Neuron (in vitro differentiated cells): ENCODE data around the gene DLD.
"Not testable (repeated sequence)": the region's sequence is repeated elsewhere in the genome, so short reads cannot be mapped to it uniquely, and the experiment has no call there.

Experiments
- H2AFZ ChIP-seq: one replicate; pipeline ENCODE4 v1.6.1; 2013; ENCODE audit warnings: low read depth, mild to moderate bottlenecking, inconsistent platforms, low read length, moderate library complexity
- H3K27me3 ChIP-seq: one replicate; pipeline ENCODE4 v1.6.1; 2013; ENCODE audit warnings: low read length; ENCODE audit not compliant: insufficient read depth
- H3K36me3 ChIP-seq: one replicate; pipeline ENCODE4 v1.6.1; 2013; ENCODE audit warnings: low read length; ENCODE audit not compliant: insufficient read depth
- H3K4me1 ChIP-seq: one replicate; pipeline ENCODE4 v1.6.1; 2013; ENCODE audit warnings: low read length; ENCODE audit not compliant: insufficient read depth
- H3K4me3 ChIP-seq: 2 replicates; pipeline ENCODE4 v1.5.1; 2013; ENCODE audit warnings: mild to moderate bottlenecking, low read length, moderate library complexity
- H3K9me3 ChIP-seq: one replicate; pipeline ENCODE4 v1.6.1; 2013; ENCODE audit warnings: low read length

Gene DLD

GRCh38 chr7:107911981-107912380 is 21.0 kb downstream of the DLD start:
- Histone ChIP-seq H3K4me3 (no peak overlapping the region), H3K4me1 (peaks cover 2% of the 10 kb centered on the region), H2AFZ (no peak overlapping the region), H3K9me3 (peaks cover 5% of the 10 kb centered on the region), H3K36me3 (peaks cover 62% of the 10 kb centered on the region), H3K27me3 (no peaks in the 10 kb centered on the region)

- Histone ChIP-seq H2AFZ (no peak overlapping the region), H3K4me3 (no peak overlapping the region), H3K27me3 (no peaks in the 10 kb centered on the region), H3K4me1 (peaks cover 16% of the 10 kb centered on the region), H3K36me3 (peaks cover 61% of the 10 kb centered on the region), H3K9me3 (peaks cover 5% of the 10 kb centered on the region)
Observed at GRCh38 chr7:107913851-107914250, 22.9 kb downstream of the DLD start.

- H3K27me3 ChIP-seq: no peaks in the 10 kb centered on the region
- H3K4me3 ChIP-seq: no peak overlapping the region
- H3K4me1 ChIP-seq: peaks cover 16% of the 10 kb centered on the region
- H3K36me3 ChIP-seq: peaks cover 64% of the 10 kb centered on the region
- H3K9me3 ChIP-seq: peaks cover 5% of the 10 kb centered on the region
- no peak overlapping the region for H2AFZ ChIP-seq
Observed at GRCh38 chr7:107914831-107915230, 23.8 kb downstream of the DLD start.

- H3K36me3 ChIP-seq: peaks cover 69% of the 10 kb centered on the region
Observed at GRCh38 chr7:107915541-107915940, 24.6 kb downstream of the DLD start.

GRCh38 chr7:107917763-107918651 is 27.0 kb downstream of the DLD start:
- no peaks in the 10 kb centered on the region for H3K9me3 ChIP-seq

More at GRCh38 chr7:107915541-107915940, 24.6 kb downstream of the DLD start:
- H2AFZ ChIP-seq: no peak overlapping the region
- no peak overlapping the region for H3K4me3 ChIP-seq
- H3K4me1 ChIP-seq: peaks cover 16% of the 10 kb centered on the region
- no peaks in the 10 kb centered on the region for H3K27me3 ChIP-seq
- H3K9me3 ChIP-seq: peaks cover 5% of the 10 kb centered on the region

GRCh38 chr7:107918948-107919347 is 28.0 kb downstream of the DLD start:
- Histone ChIP-seq H3K4me3 (no peak overlapping the region), H3K27me3 (no peaks in the 10 kb centered on the region), H3K4me1 (peaks cover 14% of the 10 kb centered on the region), H3K36me3 (peaks cover 72% of the 10 kb centered on the region), H3K9me3 (no peaks in the 10 kb centered on the region), H2AFZ (no peak overlapping the region)

More at GRCh38 chr7:107917763-107918651, 27.0 kb downstream of the DLD start:
- Histone ChIP-seq H3K4me1 (peaks cover 16% of the 10 kb centered on the region), H3K27me3 (no peaks in the 10 kb centered on the region), H2AFZ (no peak overlapping the region), H3K4me3 (no peak overlapping the region), H3K36me3 (peaks cover 63% of the 10 kb centered on the region)

- Histone ChIP-seq H3K27me3 (no peaks in the 10 kb centered on the region), H3K36me3 (peaks cover 75% of the 10 kb centered on the region), H3K4me1 (peaks cover 14% of the 10 kb centered on the region), H3K4me3 (no peak overlapping the region), H2AFZ (no peak overlapping the region), H3K9me3 (no peaks in the 10 kb centered on the region)
Observed at GRCh38 chr7:107920048-107920772, 29.2 kb downstream of the DLD start.

GRCh38 chr7:107921826-107922225 is 30.8 kb downstream of the DLD start:
- not testable (repeated sequence) for H3K4me3 ChIP-seq, H2AFZ ChIP-seq, H3K27me3 ChIP-seq, H3K9me3 ChIP-seq
- H3K4me1 ChIP-seq: peaks cover 14% of the 10 kb centered on the region
- H3K36me3 ChIP-seq: peaks cover 77% of the 10 kb centered on the region

- H3K4me3 ChIP-seq: no peak overlapping the region
- H2AFZ ChIP-seq: no peak overlapping the region
- H3K27me3 ChIP-seq: no peaks in the 10 kb centered on the region
- peaks cover 75% of the 10 kb centered on the region for H3K36me3 ChIP-seq
- peaks cover 10% of the 10 kb centered on the region for H3K4me1 ChIP-seq
- no peaks in the 10 kb centered on the region for H3K9me3 ChIP-seq
Observed at GRCh38 chr7:107922886-107923285, 31.9 kb downstream of the DLD start.

GRCh38 chr7:107924841-107925504 is 34.0 kb downstream of the DLD start:
- Histone ChIP-seq H3K4me1 (no peaks in the 10 kb centered on the region), H2AFZ (no peak overlapping the region), H3K4me3 (no peak overlapping the region), H3K36me3 (peaks cover 62% of the 10 kb centered on the region), H3K9me3 (no peaks in the 10 kb centered on the region), H3K27me3 (no peaks in the 10 kb centered on the region)

GRCh38 chr7:107926481-107926880 is 35.5 kb downstream of the DLD start:
- Histone ChIP-seq H3K9me3 (no peaks in the 10 kb centered on the region), H3K4me1 (no peaks in the 10 kb centered on the region), H3K27me3 (no peaks in the 10 kb centered on the region), H2AFZ (no peak overlapping the region), H3K36me3 (peaks cover 63% of the 10 kb centered on the region), H3K4me3 (no peak overlapping the region)

GRCh38 chr7:107931740-107932515 is 40.9 kb downstream of the DLD start:
- H3K9me3 ChIP-seq: no peaks in the 10 kb centered on the region
- peaks cover 12% of the 10 kb centered on the region for H3K4me1 ChIP-seq
- H3K36me3 ChIP-seq: peaks cover 35% of the 10 kb centered on the region
- no peaks in the 10 kb centered on the region for H3K27me3 ChIP-seq
- no peak overlapping the region for H3K4me3 ChIP-seq
- H2AFZ ChIP-seq: no peak overlapping the region
